IMR-90 (cell line): Measurements from ENCODE around the gene UBR7. TPM values are rescaled to one million over a fixed set of nuclear protein-coding genes. Genes with fewer than 3 reads are reported as not detected.

ENCODE experiments used
- ATAC-seq: fragments of 200-7000 bp; cut with Tn5 transposase; 2 replicates; pipeline ENCODE4 v1.9.1; 2020; ENCODE audit warnings: low read depth, mild to moderate bottlenecking, moderate library complexity
- BruUV-seq: library from RNA; stranded (reverse); fragments of 400-500 nt; replicated peaks from 2 replicates; lab custom pipeline; 2021; lab: Mats Ljungman, UMichigan
- CTCF ChIA-PET: fragments of 300-600 bp; formaldehyde crosslinking; extraction: SDS; loops from one replicate; lab custom pipeline; 2021; ENCODE audit warnings: antibody characterized with exemption; lab: Yijun Ruan, JAX
- POLR2A ChIA-PET: fragments of 300-600 bp; sonication (Branson Sonifier 250); formaldehyde crosslinking; loops from one replicate; lab custom pipeline; 2022; ENCODE audit warnings: antibody characterized with exemption; ENCODE audit not compliant: unreplicated experiment; lab: Charles Lee
- DNase-seq: peaks from one replicate; pipeline ENCODE4 v3.0.0; 2013
- H2AFZ ChIP-seq: replicated peaks from 2 replicates; pipeline ENCODE3; 2013; ENCODE audit warnings: low read length, mild to moderate bottlenecking; ENCODE audit not compliant: poor library complexity
- H2AK5ac ChIP-seq: 2 replicates; pipeline ENCODE4 v1.6.1; 2013; ENCODE audit warnings: low read depth, low read length, inconsistent platforms
- H2AK9ac ChIP-seq: replicated peaks from 2 replicates; pipeline ENCODE3; 2013; ENCODE audit warnings: mild to moderate bottlenecking, low read depth, low read length, moderate library complexity; ENCODE audit not compliant: poor library complexity
- H2BK120ac ChIP-seq: 2 replicates; pipeline ENCODE4 v1.6.1; 2013; ENCODE audit warnings: low read depth, low read length, inconsistent platforms
- H2BK15ac ChIP-seq: 3 replicates; pipeline ENCODE4 v1.6.1; 2013; ENCODE audit warnings: low read depth, low read length, inconsistent platforms
- H2BK20ac ChIP-seq: 2 replicates; pipeline ENCODE4 v1.6.1; 2013; ENCODE audit warnings: low read depth, mild to moderate bottlenecking, inconsistent platforms, low read length, moderate library complexity
- H2BK5ac ChIP-seq: 2 replicates; pipeline ENCODE4 v1.6.1; 2013; ENCODE audit warnings: mild to moderate bottlenecking, low read depth, low read length, inconsistent platforms; ENCODE audit not compliant: poor library complexity, severe bottlenecking
- H3K14ac ChIP-seq: replicated peaks from 2 replicates; pipeline ENCODE4 v1.6.1; 2013; ENCODE audit warnings: low read depth, low read length, inconsistent platforms
- H3K18ac ChIP-seq: 2 replicates; pipeline ENCODE4 v1.6.1; 2013; ENCODE audit warnings: low read depth, low read length, control low read depth
- H3K23ac ChIP-seq: 2 replicates; pipeline ENCODE4 v1.6.1; 2013; ENCODE audit warnings: low read depth, low read length, inconsistent platforms
- H3K27ac ChIP-seq: 2 replicates; pipeline ENCODE4 v1.5.1; 2013; ENCODE audit warnings: mild to moderate bottlenecking, control low read depth, low read length; ENCODE audit not compliant: insufficient read depth
- H3K27me3 ChIP-seq: 2 replicates; pipeline ENCODE4 v1.6.1; 2013; ENCODE audit warnings: low read length; ENCODE audit not compliant: control insufficient read depth, insufficient read depth
- H3K36me3 ChIP-seq: 2 replicates; pipeline ENCODE4 v1.6.1; 2013; ENCODE audit warnings: low read length, mixed read lengths; ENCODE audit not compliant: control insufficient read depth, insufficient read depth
- H3K4ac ChIP-seq: 2 replicates; pipeline ENCODE4 v1.6.1; 2013; ENCODE audit warnings: low read depth, low read length, inconsistent platforms
- H3K4me1 ChIP-seq: 2 replicates; pipeline ENCODE4 v1.6.1; 2013; ENCODE audit warnings: low read length, mixed read lengths; ENCODE audit not compliant: control insufficient read depth, insufficient read depth
- H3K4me2 ChIP-seq: 2 replicates; pipeline ENCODE4 v1.6.1; 2013; ENCODE audit warnings: low read depth, mild to moderate bottlenecking, control low read depth, low read length, moderate library complexity
- H3K4me3 ChIP-seq: 2 replicates; pipeline ENCODE4 v1.5.1; 2013; ENCODE audit warnings: low read depth, mild to moderate bottlenecking, control low read depth, low read length, moderate library complexity; ENCODE audit not compliant: insufficient read depth
- H3K56ac ChIP-seq: 2 replicates; pipeline ENCODE4 v1.6.1; 2013; ENCODE audit warnings: low read length, inconsistent platforms; ENCODE audit not compliant: insufficient read depth; ENCODE audit errors: extremely low read depth
- H3K79me1 ChIP-seq, 2 experiments: 2 replicates each; pipeline ENCODE4 v1.6.1; 2013; ENCODE audit warnings: low read length in 2 of 2, inconsistent platforms in 1 of 2, low read depth in 1 of 2
- H3K9ac ChIP-seq: 2 replicates; pipeline ENCODE4 v1.6.1; 2013; ENCODE audit warnings: low read depth, low read length, control low read depth
- H3K9me1 ChIP-seq: 2 replicates; pipeline ENCODE4 v1.6.1; 2013; ENCODE audit warnings: low read length, inconsistent platforms; ENCODE audit not compliant: insufficient read depth
- H3K9me3 ChIP-seq: 2 replicates; pipeline ENCODE4 v1.6.1; 2013; ENCODE audit warnings: low read length; ENCODE audit not compliant: control insufficient read depth, insufficient read depth
- H4K20me1 ChIP-seq: 2 replicates; pipeline ENCODE4 v1.6.1; 2013; ENCODE audit warnings: low read length, inconsistent platforms; ENCODE audit not compliant: insufficient read depth
- H4K5ac ChIP-seq: 2 replicates; pipeline ENCODE4 v1.6.1; 2013; ENCODE audit warnings: mild to moderate bottlenecking, low read depth, low read length, control low read depth
- H4K8ac ChIP-seq, 2 experiments: 2 replicates each; pipeline ENCODE4 v1.6.1; 2013; ENCODE audit warnings: low read depth in 2 of 2, low read length in 2 of 2, control low read depth in 1 of 2, inconsistent platforms in 1 of 2
- H4K91ac ChIP-seq: 2 replicates; pipeline ENCODE4 v1.6.1; 2013; ENCODE audit warnings: low read depth, low read length, inconsistent platforms; ENCODE audit not compliant: insufficient read depth
- BHLHE40 ChIP-seq: fragments of 150-350 bp; IDR thresholded peaks from 2 replicates; pipeline ENCODE4 v1.6.1; 2016; ENCODE audit warnings: mild to moderate bottlenecking, low read depth, low read length
- CTCF ChIP-seq: conservative IDR thresholded peaks from 2 replicates; pipeline ENCODE4 v1.5.1; 2012; ENCODE audit warnings: mild to moderate bottlenecking, low read depth, low read length, improper control_type of control experiment
- ELK1 ChIP-seq: fragments of 150-350 bp; IDR thresholded peaks from 2 replicates; pipeline ENCODE4 v1.6.1; 2016; ENCODE audit warnings: low read depth, mild to moderate bottlenecking, low read length, moderate library complexity, borderline replicate concordance
- FOS ChIP-seq: fragments of 150-350 bp; IDR thresholded peaks from 2 replicates; pipeline ENCODE4 v1.6.1; 2016; ENCODE audit warnings: low read depth, low read length
- MAFK ChIP-seq: IDR thresholded peaks from 2 replicates; pipeline ENCODE4 v1.6.1; 2012; ENCODE audit warnings: low read depth, low read length, improper control_type of control experiment
- MAZ ChIP-seq: IDR thresholded peaks from 2 replicates; pipeline ENCODE4 v1.6.1; 2012; ENCODE audit warnings: low read depth, mild to moderate bottlenecking, low read length, improper control_type of control experiment, moderate library complexity, borderline replicate concordance
- MXI1 ChIP-seq: IDR thresholded peaks from 2 replicates; pipeline ENCODE4 v1.6.1; 2012; ENCODE audit warnings: low read depth, mild to moderate bottlenecking, low read length, moderate library complexity, borderline replicate concordance
- NFE2L2 ChIP-seq: fragments of 150-350 bp; IDR thresholded peaks from 2 replicates; pipeline ENCODE4 v1.6.1; 2016; ENCODE audit warnings: low read depth, mild to moderate bottlenecking, low read length
- POLR2A ChIP-seq: IDR thresholded peaks from 2 replicates; pipeline ENCODE4 v1.6.1; 2012; ENCODE audit warnings: mild to moderate bottlenecking, low read depth, low read length
- RFX5 ChIP-seq: IDR thresholded peaks from 2 replicates; pipeline ENCODE4 v1.8.0; 2012; ENCODE audit warnings: low read depth, mild to moderate bottlenecking, low read length, moderate library complexity
- WGBS, 2 experiments: methylation state at CpG; one replicate each; pipeline versions ENCODE4 v1.1.5 to v1.1.7; 2013; ENCODE audit warnings: missing lambda C conversion rate in 2 of 2; ENCODE audit not compliant: insufficient read length in 1 of 2; ENCODE audit errors: extremely low coverage in 2 of 2; 5-methylcytosine and 5-hydroxymethylcytosine counted together
- dilution Hi-C: fragments of 300-500 bp; cut with HindIII; formaldehyde crosslinking; loops from one replicate; pipeline ENCODE4 v1.14.3; 2018; ENCODE audit warnings: low sequenced_read_pairs; ENCODE audit not compliant: unreplicated experiment
- in situ Hi-C: fragments of 300-500 bp; cut with MboI; formaldehyde crosslinking; loops from 3 replicates; pipeline ENCODE4 v1.14.3; 2019; ENCODE audit warnings: low sequenced_read_pairs, inconsistent platforms, mixed read lengths
- intact Hi-C: fragments of 100-400 bp; cut with micrococcal nuclease; formaldehyde crosslinking; loops from 2 replicates; pipeline ENCODE4 v1.10.0; 2022
- polyA plus RNA-seq, 3 experiments: library from polyadenylated mRNA; depleted of rRNA; stranded (reverse); fragments of >200 nt; gene quantifications; 2 replicates each; pipeline ENCODE4 v1.2.3, GENCODE V29; 2012; ENCODE audit warnings: low replicate concordance in 1 of 3
- total RNA-seq: library from RNA; depleted of rRNA; stranded (reverse); fragments of >200 nt; gene quantifications from 2 replicates; pipeline ENCODE4 v1.2.3, GENCODE V29; 2012

UBR7 gene
- total and polyA plus RNA-seq, 2 of the 4 experiments (the other 2 are of a cell fraction), result 24.2 to 29.4 TPM

GRCh38 chr14:93201155-93201704 lies 5.8 kb upstream of the UBR7 start:
- intact Hi-C loops, result no loop called here
- H3K27me3 ChIP-seq, result no peaks in the 10 kb centered on the region
- TF ChIP-seq FOS, result no peak
- TF ChIP-seq BHLHE40, result no peak
- no peak for TF ChIP-seq MAZ
- TF ChIP-seq MAFK, result no peak
- TF ChIP-seq CTCF, result no peak
- TF ChIP-seq POLR2A, result no peak
- no peak for TF ChIP-seq ELK1
- TF ChIP-seq MXI1, result no peak
- no peak for TF ChIP-seq NFE2L2
- no peak for TF ChIP-seq RFX5
- in situ Hi-C loops, result no loop called here
- ChIA-PET CTCF (no interaction called here), POLR2A (no interaction called here)
- H2BK15ac ChIP-seq, result no peak overlapping the region
- H3K9me3 ChIP-seq, result no peaks in the 10 kb centered on the region
- H3K4ac ChIP-seq, result no peak overlapping the region
- no peaks in the 10 kb centered on the region for H4K20me1 ChIP-seq
- no peak overlapping the region for H3K27ac ChIP-seq
- no peak overlapping the region for H3K14ac ChIP-seq
- H3K4me2 ChIP-seq, result no peak overlapping the region
- dilution Hi-C loops, result no loop called here
- H4K8ac ChIP-seq, result no peak overlapping the region
- H2BK5ac ChIP-seq, result no peak overlapping the region
- DNase-seq (no peak), ATAC-seq (no peak)
- H3K36me3 ChIP-seq, result 0 out of 2 replicates have a peak, but pooled peaks cover 1% of the 10 kb centered on the region
- no peak overlapping the region for H3K18ac ChIP-seq
- H3K56ac ChIP-seq, result no peak overlapping the region
- no peak overlapping the region for H2AFZ ChIP-seq
- no peak overlapping the region for H4K5ac ChIP-seq
- no CpG with 5 or more reads among the region's 7 CpGs for WGBS, 2 experiments
- H4K91ac ChIP-seq, result no peak overlapping the region
- H2AK5ac ChIP-seq, result no peak overlapping the region
- H2BK120ac ChIP-seq, result no peak overlapping the region
- no peak overlapping the region for H3K23ac ChIP-seq
- H3K9me1 ChIP-seq, result no peaks in the 10 kb centered on the region; the same call in 1 of the 2 replicates
- no peak overlapping the region for H3K4me3 ChIP-seq
- no peak overlapping the region for H2AK9ac ChIP-seq
- H3K79me1 ChIP-seq, result peaks cover 7 to 22% of the 10 kb centered on the region in 2 experiments
- BruUV-seq, result no TSS peak
- H3K4me1 ChIP-seq, result peaks cover 2% of the 10 kb centered on the region; the same call in 1 of the 2 replicates
- H3K9ac ChIP-seq, result no peak overlapping the region
- no peak overlapping the region for H2BK20ac ChIP-seq
